Measurements from ENCODE around the gene RNGTT.
"Not testable (repeated sequence)": the region's sequence is repeated elsewhere in the genome, so short reads cannot be mapped to it uniquely, and the experiment has no call there.

RNGTT gene

DNA sequence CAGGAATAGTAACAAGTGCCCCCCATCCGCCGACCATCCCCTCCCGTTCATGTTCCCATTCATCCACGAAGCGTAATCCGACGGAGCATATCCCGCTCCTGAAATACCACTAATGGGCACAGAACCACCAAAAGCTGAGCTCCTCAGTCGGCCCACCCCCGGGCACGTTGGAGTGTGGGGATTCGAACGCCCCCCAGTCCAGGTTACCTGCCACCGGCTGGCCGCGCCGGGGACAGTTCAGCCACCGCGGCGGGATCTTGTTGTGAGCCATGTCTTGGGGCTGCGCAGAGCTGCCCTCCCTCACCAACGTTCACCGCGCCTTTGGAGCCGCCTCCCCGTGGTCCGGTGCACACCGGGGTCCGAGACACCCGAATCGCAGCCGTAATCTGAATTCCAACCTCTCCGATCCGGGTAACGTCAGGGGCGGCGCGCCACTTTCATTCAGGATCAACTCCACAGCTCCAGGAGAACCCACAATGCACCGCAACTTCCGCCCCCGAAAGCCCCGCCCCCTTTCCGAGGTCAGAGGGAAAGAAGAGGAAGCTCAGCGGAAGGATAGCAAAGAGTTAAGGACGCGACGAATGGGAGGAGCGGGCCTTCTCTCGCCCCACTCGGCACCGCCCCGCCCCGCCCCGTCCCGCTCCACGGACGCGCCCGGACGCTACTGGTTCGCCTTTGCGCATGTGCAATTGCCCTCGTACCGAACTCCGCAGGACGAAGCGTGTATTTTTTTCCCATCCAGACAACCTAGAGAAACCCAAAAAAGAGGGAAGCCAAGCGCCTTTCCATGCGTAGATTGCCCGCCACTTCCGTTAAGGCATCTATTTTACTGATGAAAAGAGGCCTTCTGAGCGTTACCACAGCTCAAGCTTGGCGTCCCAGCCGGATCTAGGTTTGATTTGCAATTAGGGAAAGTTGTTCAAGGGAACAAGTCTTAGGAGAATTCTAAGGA lies at the start of gene RNGTT:
TSS of gene RNGTT (minus strand) at position 480 of the 952 bp plus-strand sequence. CDS start at position 271, 209 bp downstream.
- DNase-seq (ENCODE audit: low read depth in 2 of 2) = peak; percentile 97 to 99

DNA sequence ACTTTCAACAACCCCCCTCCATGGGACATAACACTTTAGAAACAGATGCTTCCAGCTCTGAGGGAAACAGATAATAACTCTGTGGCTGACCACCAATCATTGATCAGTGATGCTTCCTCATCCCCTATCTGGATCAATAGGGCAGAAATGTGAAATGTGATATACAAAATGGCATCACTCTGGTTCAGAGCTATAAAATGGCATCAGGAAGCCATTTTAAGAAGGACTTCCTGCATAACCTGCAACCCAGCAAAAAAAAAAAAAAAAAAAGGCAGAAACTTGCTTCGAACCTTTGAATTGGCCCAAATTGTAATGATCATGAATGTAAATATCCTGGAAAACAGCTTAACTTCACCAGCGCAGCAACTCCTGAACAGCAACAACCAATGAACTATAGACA lies 48.0 kb upstream of the RNGTT start:
- DNase-seq (ENCODE audit: low read depth in 2 of 2) = no peak

- no peak for DNase-seq (ENCODE audit: low read depth in 2 of 2)
These were observed 47.4 kb upstream of the RNGTT start for GRCh38 chr6:89010825-89011224.

DNA sequence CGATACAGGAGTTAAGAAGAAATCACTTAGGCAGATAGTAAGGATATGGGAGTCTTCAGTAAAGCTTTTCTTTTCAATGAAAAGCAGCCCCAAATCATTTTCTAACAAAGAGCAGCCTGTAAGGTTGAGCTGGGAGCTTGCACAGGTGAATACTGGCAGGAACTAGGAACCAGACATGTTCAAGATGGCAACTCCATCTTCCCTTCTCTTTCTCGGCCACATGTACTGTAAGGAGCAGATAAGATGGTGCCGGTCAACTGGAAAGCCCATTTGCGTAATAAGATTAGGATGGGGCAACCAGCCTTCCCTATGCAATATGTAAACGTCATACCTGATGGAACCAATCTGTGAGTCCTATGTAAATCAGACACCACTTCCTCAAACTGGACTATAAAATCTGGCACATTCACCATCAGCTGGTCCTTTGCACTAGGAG lies 46.2 kb upstream of the RNGTT start:
- no peak for DNase-seq (ENCODE audit: low read depth in 2 of 2)

- no peak for DNase-seq (ENCODE audit: low read depth in 2 of 2)
These were observed 45.5 kb upstream of the RNGTT start for GRCh38 chr6:89008815-89009374.

DNA sequence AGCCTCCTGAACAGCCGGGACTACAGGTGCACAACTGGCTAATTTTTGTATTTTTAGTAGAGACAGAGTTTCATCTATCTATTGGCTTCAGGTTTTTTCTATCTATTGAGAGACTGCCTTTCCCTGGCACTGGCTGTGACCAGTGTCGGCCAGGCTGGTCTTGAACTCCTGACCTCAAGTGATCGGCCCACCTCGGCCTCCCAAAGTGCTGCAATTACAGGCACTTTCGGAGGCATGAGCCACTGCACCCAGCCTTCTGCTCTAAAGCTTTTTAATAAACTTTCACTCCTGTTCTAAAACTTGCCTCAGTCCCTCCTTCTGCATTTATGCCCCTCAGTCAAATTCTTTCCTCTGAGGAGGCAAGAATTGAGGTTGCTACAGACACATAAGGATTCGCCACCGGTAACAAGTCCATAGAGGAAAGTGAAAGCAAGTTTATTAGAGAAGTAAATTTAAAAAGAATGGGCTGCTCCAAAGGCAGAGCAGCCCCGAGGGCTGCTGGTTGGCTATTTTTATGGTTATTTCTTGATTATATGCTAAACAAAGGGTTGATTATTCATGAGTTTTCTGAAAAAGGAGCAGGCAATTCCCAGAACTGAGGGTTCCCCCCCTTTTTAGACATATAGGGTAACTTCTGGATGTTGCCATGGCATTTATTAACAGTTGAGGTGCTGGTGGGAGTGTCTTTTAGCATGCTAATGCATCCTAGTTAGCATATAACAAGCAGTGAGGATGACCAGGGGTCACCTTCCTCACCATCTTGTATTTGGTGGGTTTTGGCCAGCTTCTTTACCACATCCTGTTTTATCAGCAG lies 44.8 kb upstream of the RNGTT start:
- DNase-seq (ENCODE audit: low read depth in 2 of 2) = no peak

GRCh38 chr6:89007209-89008000 lies 44.0 kb upstream of the RNGTT start:
- DNase-seq (ENCODE audit: low read depth in 2 of 2) = no peak

DNA sequence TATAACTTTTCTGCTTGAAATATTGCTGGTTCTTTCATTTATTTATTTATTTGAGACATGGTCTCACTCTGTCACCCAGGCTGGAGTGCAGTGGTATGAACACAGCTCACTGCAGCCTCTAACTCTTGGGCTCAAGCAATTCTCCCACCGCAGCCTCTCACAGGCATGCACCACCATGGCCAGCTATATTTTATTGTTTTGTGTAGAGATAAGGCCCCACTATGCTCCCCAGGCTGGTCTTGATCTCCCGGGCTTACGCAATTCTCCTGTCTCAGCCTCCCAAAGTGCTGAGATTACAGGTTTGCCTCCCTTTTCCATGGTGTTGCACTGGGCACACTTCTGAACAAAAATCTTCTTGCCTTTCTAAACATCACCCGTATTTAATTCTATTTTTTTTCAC lies 39.1 kb upstream of the RNGTT start:
- no peak for DNase-seq (ENCODE audit: low read depth in 2 of 2)

- no peak for DNase-seq (ENCODE audit: low read depth in 2 of 2)
These were observed 33.9 kb upstream of the RNGTT start for GRCh38 chr6:88997327-88997726.

DNA sequence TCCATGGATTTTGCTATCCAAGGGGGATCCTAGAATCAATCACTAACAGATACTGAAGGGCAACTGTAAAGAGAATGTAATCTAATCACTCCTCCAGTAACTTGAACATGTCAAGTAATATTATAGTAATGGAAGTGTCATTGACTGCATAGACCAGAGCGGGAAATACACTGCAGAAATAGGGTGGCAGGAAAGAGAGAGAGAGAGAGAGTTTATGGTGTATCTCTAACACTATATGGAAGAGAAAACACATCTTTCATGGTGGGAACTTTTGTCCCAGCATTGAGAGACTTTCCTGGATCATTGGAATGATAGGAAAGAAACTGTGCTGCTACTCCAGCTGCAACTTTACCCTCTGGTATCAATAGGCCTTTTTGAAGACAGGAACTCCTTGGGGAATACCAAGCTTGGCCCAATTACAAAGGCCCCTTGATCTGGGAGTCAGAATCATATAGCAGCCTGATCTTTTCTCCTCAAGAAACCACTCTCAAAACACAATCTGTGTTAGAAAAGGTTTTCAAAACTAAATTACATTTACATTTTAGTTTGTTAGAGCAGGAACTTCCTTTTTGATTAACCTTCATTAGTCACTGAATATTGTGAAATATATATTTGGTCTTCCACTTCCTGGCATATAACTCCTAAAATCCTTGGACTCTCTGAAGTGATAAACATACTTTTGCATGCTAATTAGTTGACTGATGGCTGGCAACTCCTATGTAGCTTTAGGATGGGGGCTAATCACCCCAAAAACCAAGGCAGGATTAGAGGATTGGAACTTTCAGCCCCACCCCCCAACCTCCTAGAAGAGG lies 29.5 kb upstream of the RNGTT start:
- no peak for DNase-seq (ENCODE audit: low read depth in 2 of 2)

DNA sequence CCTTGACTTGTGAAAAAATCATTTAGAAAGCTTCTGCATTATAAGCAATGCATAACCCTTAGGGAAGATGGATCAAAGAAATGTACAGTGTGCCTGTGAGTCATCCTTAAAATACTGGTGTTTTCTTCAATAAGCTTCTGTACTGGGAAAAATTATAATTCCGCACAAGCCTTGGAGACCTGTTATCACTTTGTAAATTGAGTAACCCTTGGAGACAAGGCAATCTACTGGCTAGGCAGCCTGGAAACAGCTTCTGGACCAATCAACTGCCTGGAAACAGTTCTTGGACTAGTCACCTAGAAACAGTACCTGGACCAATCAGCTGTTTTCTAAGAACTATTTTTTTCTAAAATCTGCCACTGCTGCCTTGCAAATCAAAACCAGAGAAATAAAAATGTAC lies 25.8 kb upstream of the RNGTT start:
- no peak for DNase-seq (ENCODE audit: low read depth in 2 of 2)

DNA sequence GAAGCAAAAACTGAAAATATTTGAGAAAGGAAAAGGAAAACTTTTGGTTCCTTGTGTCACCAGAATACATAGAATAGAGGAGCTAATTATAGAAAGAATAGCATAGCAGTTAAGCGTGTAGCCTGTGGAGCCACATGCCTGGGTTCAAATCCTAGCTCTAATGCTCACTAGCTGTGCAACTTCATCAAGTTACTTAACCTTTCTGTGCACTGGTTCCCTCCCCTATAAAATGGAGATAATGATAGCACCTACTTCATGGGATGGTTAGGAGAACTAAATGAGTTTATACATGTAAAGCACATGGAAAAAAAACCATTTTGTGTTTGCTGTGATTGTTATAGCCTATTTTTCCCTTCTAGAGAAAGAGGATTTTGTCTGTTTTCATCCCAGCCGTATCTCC lies 24.5 kb upstream of the RNGTT start:
- no peak for DNase-seq (ENCODE audit: low read depth in 2 of 2)

- DNase-seq (ENCODE audit: low read depth in 2 of 2) = no peak
These were observed 22.5 kb upstream of the RNGTT start for GRCh38 chr6:88985901-88986300.

DNA sequence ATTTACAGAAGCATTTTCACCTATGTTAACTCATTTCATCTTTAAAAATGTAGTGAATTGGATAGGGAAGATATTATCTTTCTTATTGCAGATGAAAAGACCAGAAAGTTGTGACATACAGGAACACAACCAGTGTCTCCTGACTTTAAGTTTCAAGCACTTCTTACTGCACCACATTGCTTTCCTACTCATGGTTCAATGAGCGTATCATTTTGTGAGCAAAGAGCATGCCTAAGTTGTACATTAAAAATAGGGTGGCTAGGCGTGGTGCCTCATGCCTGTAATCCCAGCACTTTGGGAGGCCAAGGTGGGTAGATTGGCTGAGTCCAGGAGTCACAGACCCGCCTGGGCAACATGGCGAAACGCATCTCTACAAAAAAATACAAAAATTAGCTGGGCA lies 21.2 kb upstream of the RNGTT start:
- DNase-seq (ENCODE audit: low read depth in 2 of 2) = no peak

- DNase-seq (ENCODE audit: low read depth in 2 of 2) = no peak
These were observed 20.7 kb upstream of the RNGTT start for GRCh38 chr6:88984152-88984551.

DNA sequence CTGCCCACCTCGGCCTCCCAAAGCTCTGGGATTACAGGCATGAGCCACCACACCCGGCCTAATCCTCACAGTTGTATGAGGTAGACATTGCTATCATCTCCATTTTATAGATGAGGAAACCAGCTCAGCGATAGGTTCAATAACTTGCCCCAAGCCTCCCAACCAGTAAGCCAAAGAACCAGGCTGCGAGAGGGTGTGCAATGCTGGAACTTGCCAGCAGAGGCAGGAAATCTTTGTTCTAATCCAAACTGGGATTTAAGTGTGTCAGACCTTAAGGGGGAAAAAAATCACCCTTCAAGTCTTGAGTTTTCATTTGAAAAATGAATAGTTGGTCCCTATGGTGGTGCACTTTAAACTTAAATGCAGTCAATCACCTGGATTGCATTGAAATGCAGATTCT lies 20.1 kb upstream of the RNGTT start:
- no peak for DNase-seq (ENCODE audit: low read depth in 2 of 2)

GRCh38 chr6:88983129-88983528 lies 19.7 kb upstream of the RNGTT start:
- not testable (repeated sequence) for DNase-seq (ENCODE audit: low read depth in 2 of 2)

GRCh38 chr6:88982720-88983119 lies 19.3 kb upstream of the RNGTT start:
- no peak for DNase-seq (ENCODE audit: low read depth in 2 of 2)

DNA sequence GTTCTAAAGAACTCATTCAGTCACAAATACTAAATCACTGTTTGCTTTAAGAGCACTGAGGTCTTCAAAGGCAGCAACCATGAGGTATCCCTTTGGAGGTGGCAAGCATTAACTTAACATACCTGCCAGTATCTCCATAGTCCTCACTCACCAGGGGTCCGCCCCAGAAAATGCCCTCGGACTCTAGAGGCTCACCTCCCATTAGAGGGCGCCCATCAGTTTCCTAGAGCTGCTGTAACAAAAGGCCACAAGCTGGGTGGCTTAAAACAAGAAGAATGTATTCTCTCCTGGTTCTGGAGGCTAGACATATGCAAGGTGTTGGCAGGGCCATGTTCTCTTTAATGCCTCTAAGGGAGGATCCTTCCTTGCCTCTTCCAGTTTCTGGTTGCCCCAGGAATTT lies 12.0 kb upstream of the RNGTT start:
- DNase-seq (ENCODE audit: low read depth in 2 of 2) = no peak

- DNase-seq (ENCODE audit: low read depth in 2 of 2) = no peak
These were observed 9.3 kb upstream of the RNGTT start for GRCh38 chr6:88972504-88973423.
